Measurements from ENCODE around the gene NEMP1. TPM values are rescaled to one million over a fixed set of nuclear protein-coding genes. Genes with fewer than 3 reads are reported as not detected.

NEMP1 gene
- total and polyA plus RNA-seq, 2 of the 8 experiments (the other 6 are each of a cell fraction or from before 2014, with no cell fraction given): 30.1 to 43.2 TPM

- Histone ChIP-seq H3K23me2 (ENCODE audit: low read depth, low read length) (peaks cover 16% of the 10 kb centered on the region), H3K4me2 (ENCODE audit: insufficient read depth in 1 of 2, low read depth in 2 of 2, low read length in 2 of 2) (no peak overlapping the region; a peak in 1 of 4 replicates), H3K9ac (replicated peaks in 1 of 4; ENCODE audit: extremely low read depth in 1 of 4, low read depth in 3 of 4, low read length in 3 of 4) (no peak overlapping the region), H2BK15ac (ENCODE audit: low read length) (no peak overlapping the region), H2BK12ac (ENCODE audit: low read depth, low read length) (no peak overlapping the region), H3K9me3 (ENCODE audit: insufficient read depth in 2 of 2, low read depth in 1 of 2, low read length in 1 of 2) (no peaks in the 10 kb centered on the region), H3K4me3 (ENCODE audit: extremely low read depth in 1 of 4, insufficient read depth in 2 of 4, low read depth in 3 of 4, low read length in 4 of 4) (no peak overlapping the region), H3K27ac (ENCODE audit: low read depth, low read length) (no peak overlapping the region), H2BK5ac (ENCODE audit: low read depth, low read length) (no peak overlapping the region), H3K4me1 (replicated peaks in 1 of 4; ENCODE audit: control insufficient read depth in 3 of 4, insufficient read depth in 4 of 4, low read length in 3 of 4) (peaks cover 0 to 32% (median 21%) of the 10 kb centered on the region in 4 experiments; a peak in 6 of 7 replicates), H3K27me3 (replicated peaks in 1 of 4; ENCODE audit: control insufficient read depth in 3 of 4, extremely low read depth in 1 of 4, insufficient read depth in 3 of 4, low read length in 3 of 4) (no peaks in the 10 kb centered on the region), H2BK120ac (replicated peaks; ENCODE audit: low read depth, low read length) (no peak overlapping the region), H4K20me1 (replicated peaks in 1 of 2; ENCODE audit: control insufficient read depth in 1 of 2, insufficient read depth in 2 of 2, low read length in 2 of 2) (peaks cover 4 to 11% of the 10 kb centered on the region in 2 experiments), H4K8ac (ENCODE audit: extremely low read depth, insufficient read depth, low read length) (no peak overlapping the region), H4K5ac (ENCODE audit: insufficient read length, low read depth, low read length) (no peak overlapping the region), H3K56ac (replicated peaks; ENCODE audit: insufficient read length, low read depth, low read length) (no peak overlapping the region), H2AK5ac (ENCODE audit: low read depth, low read length) (no peak overlapping the region), H3K18ac (ENCODE audit: extremely low read depth, low read length) (no peak overlapping the region), H3K4ac (replicated peaks; ENCODE audit: insufficient read length, low read depth, low read length) (no peak overlapping the region), H3K79me2 (ENCODE audit: control insufficient read depth in 1 of 2, insufficient read depth in 2 of 2, low read length in 2 of 2) (peaks cover 0 to 18% of the 10 kb centered on the region in 2 experiments; a peak in 1 of 4 replicates), H2BK20ac (ENCODE audit: low read length) (no peak overlapping the region), H3K14ac (ENCODE audit: insufficient read length) (no peak overlapping the region), H3K79me1 (ENCODE audit: low read depth, low read length) (peaks cover 4% of the 10 kb centered on the region), H4K91ac (replicated peaks; ENCODE audit: insufficient read length, low read length) (no peak overlapping the region), H2AFZ (ENCODE audit: low read length) (no peak overlapping the region), H3K23ac (ENCODE audit: insufficient read length) (no peak overlapping the region), H3K36me3 (ENCODE audit: control insufficient read depth in 2 of 4, insufficient read depth in 4 of 4, low read length in 3 of 4) (peaks cover 9 to 32% (median 18%) of the 10 kb centered on the region in 4 experiments)
- CTCF ChIA-PET (ENCODE audit: partially characterized antibody): interaction anchor here (0.6 to 14.0 kb wide), 29 partner anchors 8 to 455 kb away, joined by 3 to 325 read pairs (median 4); partner anchors contain the start of genes MYO1A, NEMP1, STAT6 and TAC3
- FAIRE-seq: no peak
- WGBS, 2 experiments (ENCODE audit: extremely low coverage in 1 of 2, insufficient coverage in 1 of 2, insufficient read length in 1 of 2, insufficient replicate concordance in 2 of 2, low coverage in 1 of 2, low lambda C conversion rate in 2 of 2, missing lambda C conversion rate in 1 of 2): 93% methylated on average over 20 of the region's 25 CpGs; no CpG with 5 or more reads in 1 of the 2 experiments
- POLR2A ChIA-PET (ENCODE audit: partially characterized antibody): interaction anchor here (0.9 to 16.5 kb wide), 12 partner anchors 6 to 367 kb away, joined by 3 to 352 read pairs (median 8); partner anchors contain the start of genes LRP1, NACA, NEMP1 and STAT6
- TF ChIP-seq POLR2A (IDR thresholded peaks at IDR 0.05; ENCODE audit: control extremely low read depth in 1 of 2, low read depth in 2 of 2, low read length in 2 of 2) (0 out of 3 replicates have a peak, but pooled peaks of 1 of the 2 experiments have one; percentile 13), PHF8 (conservative IDR thresholded peaks at IDR 0.05; ENCODE audit: low read depth, low read length) (no peak)
- no peak for DNase-seq (ENCODE audit: low read depth in 1 of 2, low spot score in 2 of 2)
Observed at GRCh38 chr12:57091638-57092528, 13.3 kb upstream of the NEMP1 start.
